Left lung (tissue), 10 donors: ENCODE data around the gene CISD1. TPM values are rescaled to one million over a fixed set of nuclear protein-coding genes. Genes with fewer than 3 reads are reported as not detected.

Source experiments
- ATAC-seq: fragments of 200-7000 bp; cut with Tn5 transposase; one replicate; pipeline ENCODE4 v1.9.1; 2020; ENCODE audit warnings: moderate library complexity
- DNase-seq, 4 donors: peaks; one replicate each; pipeline ENCODE4 v3.0.0-alpha.2; 2013 to 2020
- H3K27ac ChIP-seq, 2 donors: fragments of 200-600 bp; sonication (generic) in 1 of 2; one replicate each; pipeline versions ENCODE4 v1.5.0 to v1.8.0; 2020 to 2021
- H3K27me3 ChIP-seq, 2 donors: fragments of 200-600 bp; sonication (generic) in 1 of 2; one replicate each; pipeline versions ENCODE4 v1.5.0 to v1.8.0; 2020 to 2021
- H3K36me3 ChIP-seq, 2 donors: fragments of 200-600 bp; sonication (generic) in 1 of 2; one replicate each; pipeline versions ENCODE4 v1.5.0 to v1.8.0; 2020 to 2021
- H3K4me1 ChIP-seq, 2 donors: fragments of 200-600 bp; one replicate each; pipeline ENCODE4 v1.8.0; 2021
- H3K4me3 ChIP-seq, 2 donors: fragments of 200-600 bp; sonication (generic) in 1 of 2; one replicate each; pipeline versions ENCODE4 v1.5.0 to v1.8.0; 2020 to 2021; ENCODE audit warnings: mild to moderate bottlenecking in 1 of 2
- H3K9me3 ChIP-seq, 2 donors: fragments of 200-600 bp; sonication (generic) in 1 of 2; one replicate each; pipeline versions ENCODE4 v1.5.0 to v1.8.0; 2020 to 2021
- intact Hi-C, 2 donors: fragments of 100-400 bp; cut with DNase I; formaldehyde crosslinking; loops; one replicate each; pipeline versions ENCODE4 v1.11.2 to v1.14.2; 2022
- polyA plus RNA-seq, 6 donors: library from polyadenylated mRNA; unstranded; fragments of 120-200 nt; gene quantifications; one replicate each; pipeline ENCODE4 v1.2.1, GENCODE V29; 2013; ENCODE audit not compliant: insufficient read length in 6 of 6
- total RNA-seq, 2 donors: library from RNA; stranded (reverse); fragmentation: NEBNext Ultra II Directional; extraction: Animal tissue kit (Norgen Biotek cat#: 25700); gene quantifications; one replicate each; pipeline ENCODE4 v1.2.1, GENCODE V29; 2021
- TF ChIP-seq, protein P1 (sequence below), 2 donors: fragments of 200-600 bp; sonication (generic) in 1 of 2; IDR thresholded peaks; one replicate each; pipeline versions ENCODE4 v1.5.0 to v1.8.0; 2021; ENCODE audit warnings: antibody characterized with exemption in 2 of 2
- donor health status: DM: no; HTN: yes; CAD: no.
- donor health status: DM: no; HTN: no; CAD: no.

Gene CISD1
- total and polyA plus RNA-seq, 8 donors: 19.3 to 39.5 (median 21.1) TPM

DNA sequence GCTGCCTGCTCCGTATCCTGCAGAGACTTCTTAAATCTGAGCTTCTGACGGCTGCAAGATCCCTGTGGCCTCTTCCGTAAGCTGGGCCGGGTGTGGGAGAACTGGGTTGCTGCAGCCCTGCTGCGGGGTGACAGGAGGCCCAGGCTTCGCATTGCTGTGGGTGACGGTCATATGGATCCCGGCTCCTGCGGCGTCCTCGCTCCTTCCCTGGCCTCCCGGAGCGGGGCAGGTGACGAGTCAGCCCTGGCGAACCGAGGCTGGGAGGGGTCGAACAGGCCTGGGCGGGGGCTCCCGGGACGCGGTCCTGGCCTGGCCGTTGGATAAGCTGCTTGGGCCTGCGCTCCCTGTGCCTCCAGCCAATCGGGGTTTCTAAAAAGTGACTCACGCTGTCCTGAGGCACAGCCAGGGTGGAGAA, 58.0 kb downstream of the CISD1 start:
- ATAC-seq (peak; percentile 58), DNase-seq (peak in 2 of 4 donors; percentile 35 to 76)
- intact Hi-C loops: no loop called here
- no peaks in the 10 kb centered on the region for H3K9me3 ChIP-seq
- peaks cover 0 to 32% of the 10 kb centered on the region in 2 donors for H3K4me1 ChIP-seq
- no peaks in the 10 kb centered on the region for H3K27me3 ChIP-seq
- H3K27ac ChIP-seq: no peak overlapping the region
- TF ChIP-seq, protein P1, sequence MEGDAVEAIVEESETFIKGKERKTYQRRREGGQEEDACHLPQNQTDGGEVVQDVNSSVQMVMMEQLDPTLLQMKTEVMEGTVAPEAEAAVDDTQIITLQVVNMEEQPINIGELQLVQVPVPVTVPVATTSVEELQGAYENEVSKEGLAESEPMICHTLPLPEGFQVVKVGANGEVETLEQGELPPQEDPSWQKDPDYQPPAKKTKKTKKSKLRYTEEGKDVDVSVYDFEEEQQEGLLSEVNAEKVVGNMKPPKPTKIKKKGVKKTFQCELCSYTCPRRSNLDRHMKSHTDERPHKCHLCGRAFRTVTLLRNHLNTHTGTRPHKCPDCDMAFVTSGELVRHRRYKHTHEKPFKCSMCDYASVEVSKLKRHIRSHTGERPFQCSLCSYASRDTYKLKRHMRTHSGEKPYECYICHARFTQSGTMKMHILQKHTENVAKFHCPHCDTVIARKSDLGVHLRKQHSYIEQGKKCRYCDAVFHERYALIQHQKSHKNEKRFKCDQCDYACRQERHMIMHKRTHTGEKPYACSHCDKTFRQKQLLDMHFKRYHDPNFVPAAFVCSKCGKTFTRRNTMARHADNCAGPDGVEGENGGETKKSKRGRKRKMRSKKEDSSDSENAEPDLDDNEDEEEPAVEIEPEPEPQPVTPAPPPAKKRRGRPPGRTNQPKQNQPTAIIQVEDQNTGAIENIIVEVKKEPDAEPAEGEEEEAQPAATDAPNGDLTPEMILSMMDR (IDR thresholded peaks at IDR 0.05): no peak
- no peaks in the 10 kb centered on the region for H3K36me3 ChIP-seq
- H3K4me3 ChIP-seq: no peak overlapping the region

DNA sequence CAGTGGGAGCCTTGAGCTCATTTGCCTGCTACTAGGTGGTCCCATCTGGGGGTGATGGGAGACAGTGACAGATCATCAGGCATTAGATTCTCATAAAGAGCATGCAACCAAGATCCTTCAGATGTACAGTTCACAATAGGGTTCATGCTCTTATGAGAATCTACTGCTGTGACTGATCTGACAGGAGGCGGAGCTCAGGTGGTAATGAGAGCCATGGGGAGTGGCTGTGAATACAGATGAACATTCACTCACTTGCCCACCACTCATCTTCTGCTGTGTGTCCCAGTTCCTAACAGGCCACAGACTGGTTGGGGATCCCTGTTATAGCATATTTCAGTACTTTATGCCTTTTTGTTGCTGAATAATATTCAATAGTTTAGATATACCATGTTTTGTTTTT, 59.3 kb downstream of the CISD1 start:
- H3K4me3 ChIP-seq: no peak overlapping the region
- intact Hi-C loops: no loop called here
- ATAC-seq: no peak
- H3K27ac ChIP-seq: no peak overlapping the region
- no peak for DNase-seq
- peaks cover 0 to 20% of the 10 kb centered on the region in 2 donors for H3K4me1 ChIP-seq
- H3K36me3 ChIP-seq: no peaks in the 10 kb centered on the region
- H3K27me3 ChIP-seq: no peaks in the 10 kb centered on the region
- TF ChIP-seq, protein P1 (IDR thresholded peaks at IDR 0.05): no peak
- H3K9me3 ChIP-seq: no peaks in the 10 kb centered on the region

DNA sequence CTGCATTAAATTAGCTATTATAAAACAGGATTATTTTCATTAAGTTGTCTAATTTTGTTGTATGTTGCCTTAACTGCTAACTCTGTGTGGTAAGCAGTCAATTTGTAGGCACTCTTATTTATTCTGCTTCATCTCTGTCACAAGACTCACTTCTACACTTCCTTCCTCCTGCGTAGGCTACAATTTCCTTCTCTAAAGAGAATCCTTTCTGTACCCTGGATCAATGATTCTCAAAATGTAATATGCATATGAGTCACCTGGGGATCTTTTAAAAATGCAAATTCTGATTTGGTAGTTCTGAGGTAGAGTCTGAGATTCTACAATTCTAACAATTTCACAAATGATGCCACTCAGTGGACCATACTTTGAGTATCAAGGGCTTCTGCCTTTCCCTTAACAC, 61.5 kb downstream of the CISD1 start:
- Histone ChIP-seq H3K27me3 (no peaks in the 10 kb centered on the region), H3K4me3 (no peak overlapping the region), H3K36me3 (no peaks in the 10 kb centered on the region), H3K9me3 (no peaks in the 10 kb centered on the region), H3K4me1 (peaks cover 0 to 17% of the 10 kb centered on the region in 2 donors), H3K27ac (peak overlapping the region in 1 of 2 donors; percentile 73)
- TF ChIP-seq, protein P1 (IDR thresholded peaks at IDR 0.05): no peak
- intact Hi-C loops: loop anchor here in 1 of 2 donors (10.0 kb wide), 1 partner anchor 54 kb away; the partner anchor contains the start of gene TFAM
- ATAC-seq (no peak), DNase-seq (no peak)

DNA sequence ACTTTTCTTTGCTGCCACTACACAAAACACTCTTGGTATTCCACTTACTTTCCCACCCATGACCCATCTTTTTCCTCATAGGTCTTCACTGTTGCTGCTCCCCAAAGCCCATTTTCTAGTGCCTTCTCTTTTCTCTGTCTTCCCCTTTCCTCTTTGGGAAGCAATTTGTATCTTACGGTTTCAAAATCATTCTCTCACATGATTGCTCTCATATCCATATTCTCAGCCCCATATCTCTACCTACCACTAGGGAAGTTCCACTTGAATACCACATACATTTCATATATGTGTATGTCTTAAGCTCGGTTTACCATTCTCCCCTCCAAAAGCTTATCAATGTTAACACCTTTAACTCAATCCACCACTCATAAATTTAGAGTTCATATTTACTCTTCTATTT, 62.7 kb downstream of the CISD1 start:
- H3K4me1 ChIP-seq: peaks cover 0 to 27% of the 10 kb centered on the region in 2 donors
- H3K4me3 ChIP-seq: no peak overlapping the region
- TF ChIP-seq, protein P1 (IDR thresholded peaks at IDR 0.05): peak in 1 of 2 donors; percentile 10
- no peaks in the 10 kb centered on the region for H3K9me3 ChIP-seq
- ATAC-seq (no peak), DNase-seq (no peak)
- H3K27me3 ChIP-seq: no peaks in the 10 kb centered on the region
- peak overlapping the region in 1 of 2 donors; percentile 6 for H3K27ac ChIP-seq
- intact Hi-C loops: loop anchor here in 1 of 2 donors (10.0 kb wide), 1 partner anchor 53 kb away; the partner anchor contains the start of gene TFAM
- no peaks in the 10 kb centered on the region for H3K36me3 ChIP-seq

DNA sequence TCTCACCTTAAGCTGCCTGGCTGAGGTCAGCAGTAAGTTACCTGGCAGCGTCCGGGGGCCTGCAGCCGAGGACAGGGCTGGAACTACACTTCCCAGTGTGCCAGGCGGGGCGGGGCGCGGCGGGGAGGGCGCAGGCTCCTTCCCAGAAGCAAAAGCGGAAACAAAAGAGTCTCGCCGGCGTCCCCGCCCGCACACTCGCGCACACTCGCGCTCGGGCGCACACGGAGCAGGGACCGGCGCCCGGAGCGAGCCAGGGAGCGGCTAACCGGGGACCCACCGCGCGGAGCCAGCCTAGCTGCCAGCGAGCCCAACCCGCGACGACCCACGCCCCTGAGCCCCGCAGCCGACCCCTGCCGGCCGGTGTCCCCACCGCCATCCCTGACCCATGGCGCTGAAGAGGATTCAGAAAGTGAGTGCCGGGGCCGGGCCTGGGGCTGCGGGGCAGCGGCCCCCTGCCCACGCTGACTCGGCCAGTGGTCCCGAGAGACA, 65.9 kb downstream of the CISD1 start, which contains the start of gene UBE2D1:
TSS of gene UBE2D1 (plus strand) at position 190 of the 489 bp plus-strand sequence. CDS start at position 386, 196 bp downstream.
- TF ChIP-seq, protein P1 (IDR thresholded peaks at IDR 0.05): peak in 1 of 2 donors; percentile 61
- Histone ChIP-seq H3K27me3 (no peaks in the 10 kb centered on the region), H3K4me1 (peaks cover 0 to 48% of the 10 kb centered on the region in 2 donors), H3K36me3 (no peaks in the 10 kb centered on the region), H3K4me3 (peak within 1 kb of the TSS; percentile 86 to 89), H3K9me3 (no peaks in the 10 kb centered on the region), H3K27ac (peak within 1 kb of the TSS; percentile 81 to 91)
- intact Hi-C loops: loop anchor here in 1 of 2 donors (10.0 kb wide), 1 partner anchor 50 kb away; the partner anchor contains the start of gene TFAM
- DNase-seq: peak; percentile 64 to 99 (median 88)
- peak; percentile 98 for ATAC-seq
